SU-DHL-6 (cell line): ENCODE measurements around the gene PDCD11.

Source experiments
- CTCF ChIP-seq: fragments of 200-600 bp; sonication (generic); IDR thresholded peaks from one replicate; pipeline ENCODE4 v1.5.1; 2017; ENCODE audit warnings: antibody characterized with exemption, mild to moderate bottlenecking, low read length, moderate library complexity; ENCODE audit not compliant: insufficient read depth, poor library complexity, severe bottlenecking
- EZH2phosphoT487 ChIP-seq: fragments of 200-600 bp; sonication (generic), shearing (Covaris generic); conservative IDR thresholded peaks from 2 replicates; pipeline ENCODE4 v1.6.1; 2018; ENCODE audit warnings: mild to moderate bottlenecking, antibody characterized with exemption, low read length, moderate library complexity, mixed read lengths

- TF ChIP-seq CTCF (no peak), EZH2phosphoT487 (no peak)
Observed at GRCh38 chr10:103441206-103441605, 44.8 kb downstream of the PDCD11 start.
